DMS114 treated with DMSO at 0.1 percent for 48 hours (cell line): ENCODE measurements around the gene CSTB.
"Not testable (repeated sequence)": the region's sequence is repeated elsewhere in the genome, so short reads cannot be mapped to it uniquely, and the experiment has no call there.

Experiments used
- DNase-seq: peaks from one replicate; lab custom pipeline; 2025; ENCODE audit not compliant: unreplicated experiment; lab: John Stamatoyannopoulos, UW

Gene CSTB

DNA sequence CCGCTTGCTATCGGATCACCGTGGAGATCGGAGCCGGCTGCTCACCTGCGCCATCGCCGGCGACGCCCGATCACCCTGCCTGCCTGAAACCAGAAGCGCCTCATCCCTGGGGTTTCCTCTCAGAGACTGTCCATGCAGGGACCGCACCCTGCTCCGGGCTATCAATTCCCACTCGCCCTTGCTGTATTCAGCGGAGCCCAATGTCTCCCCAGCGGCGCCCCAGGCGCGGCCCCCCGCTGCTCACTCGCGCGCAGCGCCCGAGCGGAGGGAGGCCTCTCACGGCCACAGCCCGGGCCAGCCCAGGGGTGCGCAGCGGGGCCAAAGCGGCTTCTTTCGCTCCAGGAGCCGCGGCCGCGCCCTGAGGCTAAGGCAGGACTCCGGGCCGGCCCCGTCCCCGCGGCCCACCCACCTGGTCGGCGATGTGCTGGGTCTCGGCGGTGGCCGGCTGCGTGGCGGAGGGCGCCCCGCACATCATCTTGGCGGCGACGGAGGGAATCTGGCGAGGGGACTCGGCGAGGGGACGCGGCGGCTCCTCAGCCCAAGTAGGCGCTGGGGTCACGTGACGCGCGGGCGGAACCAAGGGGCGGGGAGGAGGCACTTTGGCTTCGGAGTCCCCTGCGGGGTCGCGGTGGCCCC is at the start of gene CSTB:
CSTB (minus strand) TSS at position 514 of the 636 bp plus-strand sequence; CDS start at position 475, 39 bp downstream.
- no peak for DNase-seq

DNA sequence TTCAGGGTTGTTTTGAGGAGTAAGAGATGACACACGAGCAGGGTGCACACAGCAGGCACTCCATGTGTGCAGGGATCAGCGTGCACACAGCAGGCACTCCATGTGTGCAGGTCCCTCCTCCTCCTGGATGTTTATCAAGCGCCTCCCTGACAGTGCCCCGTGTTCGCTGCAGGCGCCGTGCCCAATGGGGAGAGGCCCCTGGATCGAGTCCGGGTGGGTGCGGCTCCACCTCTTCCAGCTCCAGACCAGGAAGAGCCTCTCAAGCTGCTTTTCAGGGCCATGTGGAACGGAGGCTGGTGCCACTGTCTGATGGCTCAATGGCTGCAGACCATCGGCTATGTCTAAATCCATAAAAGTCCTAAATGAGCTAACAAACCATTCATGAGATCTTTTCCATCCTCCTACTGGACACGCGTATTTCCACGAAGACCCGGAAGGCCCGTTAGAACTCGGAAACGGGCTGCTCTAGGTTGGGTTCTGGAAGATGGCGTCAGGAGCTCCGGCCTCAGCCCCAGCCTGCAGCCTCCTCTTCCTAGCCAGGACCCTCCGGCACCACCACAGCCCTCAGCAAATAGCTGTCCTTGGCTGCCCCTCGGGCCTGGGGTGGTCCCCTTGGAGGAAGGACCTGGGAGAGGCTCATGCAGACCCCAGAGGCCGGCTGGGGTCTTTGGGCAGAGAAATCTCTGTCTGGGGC is 49.3 kb upstream of the CSTB start:
- DNase-seq, result no peak

GRCh38 chr21:43824333-43825241 is 48.5 kb upstream of the CSTB start:
- DNase-seq, result no peak

GRCh38 chr21:43822741-43823140 is 46.6 kb upstream of the CSTB start:
- DNase-seq, result not testable (repeated sequence)

GRCh38 chr21:43822166-43822565 is 46.1 kb upstream of the CSTB start:
- DNase-seq, result not testable (repeated sequence)

DNA sequence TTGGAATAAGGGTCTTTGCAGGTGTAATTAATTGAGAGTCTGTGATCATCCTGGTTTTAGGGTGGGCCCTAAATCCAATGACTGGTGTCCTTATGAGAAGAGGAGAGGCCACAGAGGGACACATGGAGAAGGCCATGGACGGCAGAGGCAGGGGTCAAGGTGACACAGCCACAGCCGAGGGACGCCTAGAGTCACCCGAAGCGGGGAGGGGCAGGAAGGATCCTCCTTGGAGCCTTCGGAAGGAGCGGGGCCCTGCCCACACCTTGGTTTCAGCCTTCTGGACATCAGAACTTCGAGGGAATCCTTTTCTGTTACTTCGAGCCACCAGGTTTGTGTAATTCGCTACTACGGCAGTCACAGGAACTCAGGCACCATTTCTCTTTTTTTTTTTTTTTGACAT is 44.4 kb upstream of the CSTB start:
- no peak for DNase-seq

DNA sequence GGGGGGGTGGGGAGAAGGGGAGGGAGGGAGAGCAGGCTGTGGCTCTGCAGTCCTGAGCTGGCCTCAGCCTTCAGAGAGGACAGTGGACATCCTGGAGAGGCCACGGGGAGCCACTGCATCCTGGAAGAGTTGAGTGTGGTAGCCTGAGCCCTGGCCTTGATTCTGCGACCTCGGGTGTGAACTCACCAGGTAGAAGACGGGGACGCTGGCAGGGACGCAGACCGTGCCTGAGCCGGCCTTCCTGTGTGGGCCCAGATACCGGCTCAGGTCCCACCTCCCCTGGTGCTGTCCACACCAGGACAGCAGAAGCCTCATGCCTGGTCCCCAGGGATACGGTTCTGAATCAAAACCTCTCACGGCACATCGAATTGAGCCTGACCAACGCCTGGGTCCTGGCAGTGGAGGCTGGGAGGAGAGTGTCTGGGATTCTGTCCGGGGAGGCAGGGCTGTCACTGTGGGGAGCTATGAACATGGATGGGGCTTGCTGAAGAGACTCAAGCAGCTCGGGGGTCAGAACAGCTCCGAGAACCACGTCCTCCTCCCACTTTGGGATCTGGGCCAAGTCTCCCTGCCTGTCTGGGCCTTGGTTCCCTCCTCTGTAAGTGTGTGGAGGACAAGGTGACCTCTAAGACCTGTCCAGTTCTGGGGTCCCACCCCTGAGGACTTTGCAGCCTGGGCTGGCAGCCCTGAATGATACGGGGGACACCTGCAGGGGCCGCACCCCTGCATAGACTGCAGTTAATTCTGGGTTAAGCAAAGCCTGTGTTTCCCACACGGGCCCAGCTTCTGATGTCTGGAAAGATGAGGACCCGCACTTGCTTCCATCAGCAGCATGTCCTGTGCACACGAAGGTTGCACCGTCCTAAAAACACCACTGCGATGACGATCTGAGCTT is 43.6 kb upstream of the CSTB start:
- no peak for DNase-seq

DNA sequence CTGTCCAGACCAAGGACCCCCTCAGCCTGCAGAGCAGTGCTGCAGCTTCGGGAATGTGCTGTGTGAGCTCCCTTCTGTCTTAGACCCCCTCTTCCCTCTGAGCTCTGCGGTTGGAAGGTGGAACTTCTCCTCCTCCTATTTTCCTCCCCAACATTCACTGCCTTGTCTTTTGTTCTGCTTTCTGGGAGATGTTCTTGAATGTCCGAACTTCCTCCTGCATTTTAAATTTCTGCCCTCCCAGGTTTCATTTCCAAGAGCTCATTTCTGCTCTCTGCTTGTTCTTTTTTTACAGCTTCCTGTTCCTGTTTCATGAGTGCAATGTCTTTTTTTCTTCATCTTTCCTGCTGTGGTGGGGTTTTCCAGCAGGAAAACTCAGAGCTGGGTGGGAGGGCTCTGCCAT is 42.6 kb upstream of the CSTB start:
- no peak for DNase-seq

DNA sequence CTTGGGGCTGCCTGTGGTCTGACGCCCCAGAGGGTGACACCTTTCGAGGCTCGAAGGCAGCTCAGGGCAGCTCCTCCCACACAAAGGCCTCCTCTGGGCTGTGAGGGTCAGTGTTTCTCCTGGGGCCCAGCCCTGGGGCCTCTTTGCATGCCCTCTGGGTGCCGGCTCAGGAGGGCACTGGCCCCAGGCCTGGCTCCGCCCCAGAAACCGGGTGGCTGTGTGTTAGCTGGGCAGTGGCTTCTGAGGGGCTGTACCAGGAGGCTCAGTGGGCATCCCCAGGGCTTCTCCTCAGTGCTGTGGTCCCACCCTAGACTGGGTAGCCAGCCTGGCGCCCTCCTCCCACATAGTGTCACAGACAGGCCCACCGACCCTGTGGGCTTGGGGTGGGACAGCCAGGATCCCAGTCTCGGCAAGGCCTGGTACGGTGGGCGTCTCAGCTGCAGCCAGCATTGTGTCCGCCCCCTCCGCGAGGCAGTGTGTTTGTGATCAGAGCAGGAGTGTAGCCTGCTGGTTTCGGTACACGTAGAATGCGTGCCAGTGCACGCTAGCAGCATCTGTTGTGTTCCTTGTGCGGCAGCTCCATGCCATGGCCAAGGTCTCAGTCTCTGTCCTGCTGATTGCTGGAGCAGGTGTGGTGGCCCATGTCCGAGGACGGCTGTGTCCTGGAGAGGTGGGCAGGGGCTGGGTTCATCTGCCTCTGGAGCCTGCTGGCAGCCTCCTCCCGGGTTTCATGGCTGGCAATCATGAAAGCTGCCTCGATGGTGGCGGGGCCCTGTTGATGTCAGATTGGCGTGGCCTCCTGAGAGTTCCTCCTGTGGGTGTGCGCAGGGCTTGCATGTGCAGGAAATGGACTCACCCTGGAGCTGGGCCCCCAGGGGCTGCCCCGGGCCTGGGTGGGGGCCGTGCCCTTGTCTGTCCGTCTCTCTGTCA is 41.3 kb upstream of the CSTB start:
- no peak for DNase-seq

GRCh38 chr21:43816611-43817071 is 40.5 kb upstream of the CSTB start:
- no peak for DNase-seq

- no peak for DNase-seq
Observed at GRCh38 chr21:43815991-43816390, 39.9 kb upstream of the CSTB start.

DNA sequence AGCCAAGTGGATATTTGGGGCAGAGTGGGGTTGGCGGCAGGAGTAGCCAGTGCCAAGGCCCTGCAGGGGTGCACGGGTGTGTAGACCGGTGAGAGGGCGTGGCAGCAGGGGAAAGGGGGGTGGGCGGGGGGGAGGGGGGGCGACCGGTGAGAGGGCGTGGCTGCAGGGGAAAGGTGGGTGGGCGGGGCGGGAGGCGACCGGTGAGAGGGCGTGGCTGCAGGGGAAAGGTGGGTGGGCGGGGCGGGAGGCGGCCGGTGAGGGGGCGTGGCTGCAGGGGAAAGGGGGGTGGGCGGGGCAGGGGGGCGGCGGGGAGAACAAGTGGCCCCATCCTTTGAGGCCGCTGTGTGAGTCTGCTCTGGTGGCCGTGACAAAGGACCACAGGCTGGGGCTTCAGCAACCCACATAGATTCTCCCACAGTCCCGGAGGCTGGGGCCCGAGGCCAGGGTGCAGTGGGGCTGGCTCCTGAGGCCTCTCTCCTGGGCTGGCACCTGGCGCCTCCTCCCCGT is 39.1 kb upstream of the CSTB start:
- DNase-seq, result no peak

GRCh38 chr21:43814215-43815106 is 38.4 kb upstream of the CSTB start:
- DNase-seq, result no peak

DNA sequence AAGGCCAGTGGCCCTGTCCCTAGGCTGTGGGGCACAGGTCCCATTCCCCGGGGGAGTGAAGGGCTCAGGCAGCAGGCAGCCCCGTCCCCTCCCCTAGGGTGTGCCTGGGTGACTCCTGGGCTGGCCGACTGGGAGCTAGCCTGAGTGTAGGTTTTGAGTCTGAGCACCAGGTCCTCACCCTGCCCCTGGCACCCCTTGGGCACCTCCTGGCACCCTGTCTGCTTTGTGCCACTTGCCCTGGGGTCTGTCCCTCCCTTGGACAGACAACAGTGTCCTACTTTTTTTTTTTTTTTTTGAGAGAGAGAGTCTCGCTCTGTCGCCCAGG is 37.5 kb upstream of the CSTB start:
- no peak for DNase-seq

DNA sequence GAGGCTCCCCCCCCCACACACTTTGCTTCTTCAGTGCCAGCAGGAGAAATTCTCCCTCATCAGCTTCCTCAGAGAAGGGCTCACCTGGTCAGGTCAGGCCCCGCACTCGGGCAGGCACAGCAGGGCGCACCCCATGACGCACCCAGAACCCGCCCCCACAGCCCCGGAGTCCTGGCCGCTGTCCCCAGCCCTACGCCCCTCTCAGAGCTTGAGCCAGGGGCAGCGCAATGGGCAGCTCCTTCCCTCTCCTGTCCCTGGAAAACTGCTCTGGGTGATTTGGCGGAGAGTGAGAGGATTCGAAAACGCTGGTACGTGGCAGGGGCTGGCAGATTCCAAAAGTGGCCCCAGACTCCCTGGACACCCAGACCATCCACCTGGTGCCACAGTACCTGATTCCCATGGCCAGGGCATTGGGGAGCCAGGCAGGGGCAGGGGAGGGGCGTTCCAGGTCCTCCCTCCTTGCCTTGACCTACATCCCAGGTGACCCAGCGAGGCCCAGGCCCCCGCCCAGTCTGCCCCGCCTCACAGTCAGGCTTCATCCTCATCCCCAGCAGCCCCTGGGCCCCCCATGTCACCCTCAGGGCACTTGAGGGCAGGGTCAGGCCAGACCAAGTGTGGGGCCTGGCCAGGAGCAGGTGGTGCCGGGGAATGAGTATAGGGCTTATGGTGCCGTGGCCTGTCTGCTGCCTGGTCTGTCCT is 37.0 kb upstream of the CSTB start:
- DNase-seq, result no peak

GRCh38 chr21:43812139-43812821 is 36.2 kb upstream of the CSTB start:
- DNase-seq, result no peak
